ENCODE measurements around the gene BUB1B. TPM values are rescaled to one million over a fixed set of nuclear protein-coding genes. Genes with fewer than 3 reads are reported as not detected.
"Not testable (repeated sequence)": the region's sequence is repeated elsewhere in the genome, so short reads cannot be mapped to it uniquely, and the experiment has no call there.

Gene BUB1B
- total RNA-seq, 2 experiments from 2014 or later, result 166 to 192 TPM

DNA sequence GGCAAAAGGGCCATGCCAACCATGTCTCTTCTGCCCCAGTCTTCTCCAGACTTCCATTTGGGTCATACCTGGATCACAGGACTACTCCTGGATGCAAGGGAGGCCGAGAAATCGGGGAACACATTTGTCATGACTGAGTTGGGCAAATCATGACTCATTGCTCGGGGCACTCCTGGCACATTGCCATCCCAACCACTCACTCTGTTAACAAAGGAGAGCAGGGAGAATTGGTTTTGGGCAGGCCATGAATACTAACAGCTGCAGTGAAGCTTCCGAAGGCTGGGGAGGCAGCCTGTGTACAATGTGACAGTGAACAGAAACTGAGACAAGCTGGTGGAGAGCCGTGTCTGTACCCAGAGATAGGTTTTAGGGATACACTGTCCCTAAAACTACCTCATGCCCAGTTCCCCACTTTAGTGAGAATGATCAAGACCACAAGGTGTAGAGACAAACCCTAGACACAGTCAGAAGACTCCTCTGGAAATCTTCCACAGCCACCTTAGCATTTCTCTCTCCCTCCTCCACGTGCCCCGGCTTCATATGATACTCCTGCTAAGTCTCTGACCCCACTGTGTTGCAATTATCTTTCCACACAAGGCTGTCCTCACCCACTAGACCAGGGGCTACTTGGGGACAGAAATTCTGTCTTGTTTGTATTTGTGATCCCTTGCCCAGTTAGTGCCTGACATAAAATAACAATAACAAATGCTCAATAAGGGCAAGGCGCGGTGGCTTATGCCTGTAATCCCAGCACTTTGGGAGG is 10.5 kb upstream of the BUB1B start:
- no peak overlapping the region for H3K4me3 ChIP-seq (ENCODE audit: low read depth, low read length, poor library complexity, severe bottlenecking)
- H3K9me3 ChIP-seq (ENCODE audit: low read length), result no peaks in the 10 kb centered on the region
- H2AFZ ChIP-seq (ENCODE audit: low read length), result no peak overlapping the region
- no peaks in the 10 kb centered on the region for H3K9me2 ChIP-seq (ENCODE audit: insufficient read depth, low read length)
- ChIA-PET CTCF (ENCODE audit: unreplicated experiment) (no interaction called here), POLR2A (no interaction called here)
- no peak for DNase-seq (ENCODE audit: low spot score)
- intact Hi-C loops (cut with micrococcal nuclease; ENCODE audit: unreplicated experiment), result no loop called here
- H3K27ac ChIP-seq (ENCODE audit: low read depth, low read length, poor library complexity, severe bottlenecking), result no peak overlapping the region
- H3K36me3 ChIP-seq (ENCODE audit: insufficient read depth, low read length), result no peaks in the 10 kb centered on the region
- TF ChIP-seq, protein P1, sequence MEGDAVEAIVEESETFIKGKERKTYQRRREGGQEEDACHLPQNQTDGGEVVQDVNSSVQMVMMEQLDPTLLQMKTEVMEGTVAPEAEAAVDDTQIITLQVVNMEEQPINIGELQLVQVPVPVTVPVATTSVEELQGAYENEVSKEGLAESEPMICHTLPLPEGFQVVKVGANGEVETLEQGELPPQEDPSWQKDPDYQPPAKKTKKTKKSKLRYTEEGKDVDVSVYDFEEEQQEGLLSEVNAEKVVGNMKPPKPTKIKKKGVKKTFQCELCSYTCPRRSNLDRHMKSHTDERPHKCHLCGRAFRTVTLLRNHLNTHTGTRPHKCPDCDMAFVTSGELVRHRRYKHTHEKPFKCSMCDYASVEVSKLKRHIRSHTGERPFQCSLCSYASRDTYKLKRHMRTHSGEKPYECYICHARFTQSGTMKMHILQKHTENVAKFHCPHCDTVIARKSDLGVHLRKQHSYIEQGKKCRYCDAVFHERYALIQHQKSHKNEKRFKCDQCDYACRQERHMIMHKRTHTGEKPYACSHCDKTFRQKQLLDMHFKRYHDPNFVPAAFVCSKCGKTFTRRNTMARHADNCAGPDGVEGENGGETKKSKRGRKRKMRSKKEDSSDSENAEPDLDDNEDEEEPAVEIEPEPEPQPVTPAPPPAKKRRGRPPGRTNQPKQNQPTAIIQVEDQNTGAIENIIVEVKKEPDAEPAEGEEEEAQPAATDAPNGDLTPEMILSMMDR (conservative IDR thresholded peaks at IDR 0.05; ENCODE audit: low read length), result no peak
- no peak for TF ChIP-seq EZH2phosphoT487 (IDR thresholded peaks at IDR 0.05; ENCODE audit: borderline replicate concordance, low read depth, low read length)
- no peaks in the 10 kb centered on the region for H3K79me2 ChIP-seq (ENCODE audit: insufficient read depth, low read depth, low read length)
- no TSS peak for BruUV-seq (replicated peaks)
- no peak overlapping the region for H3K4me2 ChIP-seq (ENCODE audit: low read length)
- H3K4me1 ChIP-seq (ENCODE audit: insufficient read depth, low read length, poor library complexity, severe bottlenecking), result peaks cover 3% of the 10 kb centered on the region
- no peaks in the 10 kb centered on the region for H4K20me1 ChIP-seq (ENCODE audit: insufficient read depth, low read length)

DNA sequence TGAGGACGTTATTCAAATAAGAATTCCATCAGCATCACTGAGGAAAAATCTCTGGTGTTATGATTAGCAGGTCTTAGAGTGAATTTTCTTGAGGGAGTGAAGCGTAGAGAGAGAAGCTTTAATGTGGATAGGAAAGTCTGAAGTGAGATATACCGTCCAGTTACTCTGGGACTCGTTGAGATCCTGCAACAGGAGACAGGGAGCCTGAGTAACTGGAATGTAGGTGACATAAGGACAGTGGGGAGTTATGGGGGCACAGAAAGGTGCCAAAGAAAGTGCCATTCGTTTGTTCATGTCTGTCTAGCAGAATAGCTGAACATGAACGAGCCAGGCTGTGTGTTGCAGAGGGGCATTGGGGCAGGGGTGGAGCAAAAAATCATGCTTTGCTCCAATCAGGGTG is 9.4 kb upstream of the BUB1B start:
- no peak for DNase-seq (ENCODE audit: low spot score)
- Histone ChIP-seq H3K36me3 (ENCODE audit: insufficient read depth, low read length) (no peaks in the 10 kb centered on the region), H4K20me1 (ENCODE audit: insufficient read depth, low read length) (no peaks in the 10 kb centered on the region), H3K79me2 (ENCODE audit: insufficient read depth, low read depth, low read length) (no peaks in the 10 kb centered on the region), H3K9me3 (ENCODE audit: low read length) (no peaks in the 10 kb centered on the region), H3K4me1 (ENCODE audit: insufficient read depth, low read length, poor library complexity, severe bottlenecking) (peaks cover 10% of the 10 kb centered on the region), H3K9me2 (ENCODE audit: insufficient read depth, low read length) (no peaks in the 10 kb centered on the region), H2AFZ (ENCODE audit: low read length) (no peak overlapping the region), H3K4me2 (ENCODE audit: low read length) (no peak overlapping the region), H3K4me3 (ENCODE audit: low read depth, low read length, poor library complexity, severe bottlenecking) (no peak overlapping the region), H3K27ac (ENCODE audit: low read depth, low read length, poor library complexity, severe bottlenecking) (no peak overlapping the region)
- CTCF ChIA-PET (ENCODE audit: unreplicated experiment), result no interaction called here
- BruUV-seq (replicated peaks), result no TSS peak
- POLR2A ChIA-PET, result interaction anchor here (0.6 kb wide), 1 partner anchor 293 kb away, joined by 3 read pairs; no protein-coding TSS in a partner anchor
- TF ChIP-seq, protein P1 (conservative IDR thresholded peaks at IDR 0.05; ENCODE audit: low read length), result no peak
- no peak for TF ChIP-seq EZH2phosphoT487 (IDR thresholded peaks at IDR 0.05; ENCODE audit: borderline replicate concordance, low read depth, low read length)
- intact Hi-C loops (cut with micrococcal nuclease; ENCODE audit: unreplicated experiment), result no loop called here

DNA sequence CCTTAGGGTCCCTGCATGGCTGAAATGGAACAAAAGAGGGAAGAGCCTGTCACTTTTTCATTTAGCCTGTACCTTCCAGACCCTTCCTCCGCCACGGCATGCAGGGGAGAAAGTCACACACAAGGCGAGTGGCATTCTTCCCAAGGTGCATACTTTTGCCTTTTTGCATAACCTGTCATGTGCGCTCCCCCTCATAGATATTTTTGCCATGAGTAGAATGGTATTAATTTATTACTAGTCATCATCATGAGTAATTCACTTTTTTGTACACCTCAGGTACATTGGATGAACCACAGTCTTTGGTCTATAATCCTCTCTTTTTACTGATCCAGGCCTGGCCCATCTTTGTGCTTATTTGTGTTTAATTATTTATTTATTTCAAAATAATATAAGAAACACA is 8.9 kb upstream of the BUB1B start:
- ChIA-PET CTCF (ENCODE audit: unreplicated experiment) (no interaction called here), POLR2A (interaction anchor here (0.6 to 0.7 kb wide), 3 partner anchors 8 to 112 kb away, joined by 4 to 6 read pairs (median 5); no protein-coding TSS in a partner anchor)
- TF ChIP-seq, protein P1 (conservative IDR thresholded peaks at IDR 0.05; ENCODE audit: low read length), result no peak
- no peak for TF ChIP-seq EZH2phosphoT487 (IDR thresholded peaks at IDR 0.05; ENCODE audit: borderline replicate concordance, low read depth, low read length)
- Histone ChIP-seq H3K4me3 (ENCODE audit: low read depth, low read length, poor library complexity, severe bottlenecking) (no peak overlapping the region), H3K9me3 (ENCODE audit: low read length) (no peaks in the 10 kb centered on the region), H3K27ac (ENCODE audit: low read depth, low read length, poor library complexity, severe bottlenecking) (no peak overlapping the region), H3K4me1 (ENCODE audit: insufficient read depth, low read length, poor library complexity, severe bottlenecking) (peaks cover 10% of the 10 kb centered on the region), H2AFZ (ENCODE audit: low read length) (no peak overlapping the region), H3K4me2 (ENCODE audit: low read length) (no peak overlapping the region), H3K79me2 (ENCODE audit: insufficient read depth, low read depth, low read length) (no peaks in the 10 kb centered on the region), H3K36me3 (ENCODE audit: insufficient read depth, low read length) (no peaks in the 10 kb centered on the region), H3K9me2 (ENCODE audit: insufficient read depth, low read length) (no peaks in the 10 kb centered on the region), H4K20me1 (ENCODE audit: insufficient read depth, low read length) (no peaks in the 10 kb centered on the region)
- no peak for DNase-seq (ENCODE audit: low spot score)
- BruUV-seq (replicated peaks), result no TSS peak
- intact Hi-C loops (cut with micrococcal nuclease; ENCODE audit: unreplicated experiment), result no loop called here

DNA sequence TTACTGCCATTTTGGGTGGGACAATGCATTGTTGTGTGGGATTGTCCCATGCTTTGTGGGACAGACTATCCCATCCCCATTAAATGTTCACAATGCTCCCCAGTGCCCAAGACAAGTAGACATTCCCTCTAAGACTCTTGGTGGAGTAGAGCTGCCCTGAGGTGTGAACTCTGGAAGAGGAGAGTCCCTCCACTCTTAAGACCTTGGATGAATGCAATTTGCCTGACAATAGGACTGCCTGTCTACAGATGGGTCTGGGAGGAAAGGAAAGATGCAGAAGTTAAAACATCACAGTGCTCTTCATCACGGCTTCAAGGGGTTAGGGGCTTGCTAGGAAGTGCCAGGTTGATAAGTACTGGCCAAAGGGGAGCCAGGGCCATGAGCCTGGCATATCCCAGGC is 6.0 kb upstream of the BUB1B start:
- intact Hi-C loops (cut with micrococcal nuclease; ENCODE audit: unreplicated experiment); H2AFZ ChIP-seq (ENCODE audit: low read length); BruUV-seq (replicated peaks); H3K79me2 ChIP-seq (ENCODE audit: insufficient read depth, low read depth, low read length); CTCF ChIA-PET (ENCODE audit: unreplicated experiment); DNase-seq (ENCODE audit: low spot score); H3K4me3 ChIP-seq (ENCODE audit: low read depth, low read length, poor library complexity, severe bottlenecking); H3K9me2 ChIP-seq (ENCODE audit: insufficient read depth, low read length); H3K36me3 ChIP-seq (ENCODE audit: insufficient read depth, low read length); H3K27ac ChIP-seq (ENCODE audit: low read depth, low read length, poor library complexity, severe bottlenecking); H3K9me3 ChIP-seq (ENCODE audit: low read length); H3K4me2 ChIP-seq (ENCODE audit: low read length); H4K20me1 ChIP-seq (ENCODE audit: insufficient read depth, low read length); H3K4me1 ChIP-seq (ENCODE audit: insufficient read depth, low read length, poor library complexity, severe bottlenecking); POLR2A ChIA-PET: not testable (repeated sequence)

All from OCI-LY7 (cell line).